Measurements from ENCODE around the gene UFSP2.

The UFSP2 gene

DNA sequence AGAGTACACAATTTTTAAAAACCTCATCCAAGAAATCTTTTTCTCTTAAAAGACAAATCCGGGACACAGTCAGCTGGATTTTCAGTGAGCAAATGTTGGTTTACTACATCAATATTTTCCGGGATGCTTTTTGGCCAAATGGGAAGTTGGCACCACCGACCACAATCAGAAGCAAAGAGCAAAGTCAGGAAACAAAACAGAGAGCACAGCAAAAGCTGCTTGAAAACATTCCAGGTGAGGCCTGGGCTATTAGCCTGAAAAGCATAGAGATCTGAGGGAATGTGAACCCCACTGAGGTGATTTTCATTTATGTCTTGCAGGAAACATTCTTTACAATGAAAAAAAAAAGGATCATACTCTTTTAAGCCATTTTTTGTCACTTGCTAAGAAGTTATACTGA lies 63.9 kb downstream of the UFSP2 start:
- Histone ChIP-seq H3K4me1 (ENCODE audit: insufficient read depth, insufficient read length) (no peaks in the 10 kb centered on the region), H3K9me3 (ENCODE audit: insufficient read depth, low read length) (no peaks in the 10 kb centered on the region), H3K9ac (ENCODE audit: insufficient read length, low read depth) (no peak overlapping the region), H3K4me3 (ENCODE audit: insufficient read length, low read depth) (no peak overlapping the region), H3K27me3 (ENCODE audit: insufficient read depth, insufficient read length) (no peaks in the 10 kb centered on the region), H3K36me3 (ENCODE audit: insufficient read depth, insufficient read length, low read length) (no peaks in the 10 kb centered on the region)
- TF ChIP-seq YY1 (IDR thresholded peaks at IDR 0.05; ENCODE audit: insufficient read depth, insufficient read length) (no peak), ZNF274 (IDR thresholded peaks at IDR 0.05; ENCODE audit: low read depth, low read length) (no peak), SUZ12 (IDR thresholded peaks at IDR 0.05; ENCODE audit: extremely low read depth, insufficient read depth, insufficient read length) (no peak)
- DNase-seq (ENCODE audit: low read depth, low spot score) = no peak

DNA sequence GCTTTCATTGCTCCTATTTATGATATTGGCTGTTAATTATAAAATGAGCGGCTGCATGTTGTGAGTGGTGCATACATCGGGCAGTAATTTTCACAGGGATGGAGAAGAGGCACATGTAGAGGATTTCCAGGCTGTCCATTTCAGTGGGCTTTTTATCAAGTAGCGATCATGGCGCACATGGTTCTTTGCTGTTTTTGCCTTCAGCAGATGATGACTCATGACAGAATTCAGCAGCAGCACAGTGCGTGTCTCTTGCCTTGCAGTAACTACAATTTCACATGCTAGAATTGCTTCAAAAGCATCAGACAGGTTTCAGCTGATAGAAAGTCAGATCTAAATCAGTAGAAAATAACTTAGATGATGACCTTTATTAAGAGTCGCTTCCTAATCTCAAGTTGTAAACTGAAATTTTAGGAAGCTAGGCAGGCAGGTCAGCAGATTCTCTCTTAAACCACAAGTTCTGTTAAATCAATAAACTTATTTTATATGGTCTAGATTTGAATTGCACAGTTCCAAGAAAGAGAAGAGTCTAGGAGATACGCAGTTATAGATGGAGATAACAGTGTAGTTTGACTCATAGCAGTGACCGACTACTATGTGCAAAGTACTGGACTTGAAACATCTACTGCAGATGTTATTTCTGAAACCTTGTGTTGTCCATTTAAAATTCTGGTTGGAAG lies 65.9 kb downstream of the UFSP2 start:
- TF ChIP-seq YY1 (IDR thresholded peaks at IDR 0.05; ENCODE audit: insufficient read depth, insufficient read length) = no peak
- TF ChIP-seq ZNF274 (IDR thresholded peaks at IDR 0.05; ENCODE audit: low read depth, low read length) = no peak
- TF ChIP-seq SUZ12 (IDR thresholded peaks at IDR 0.05; ENCODE audit: extremely low read depth, insufficient read depth, insufficient read length) = no peak
- H3K36me3 ChIP-seq (ENCODE audit: insufficient read depth, insufficient read length, low read length) = no peaks in the 10 kb centered on the region
- no peak overlapping the region for H3K4me3 ChIP-seq (ENCODE audit: insufficient read length, low read depth)
- no peak for DNase-seq (ENCODE audit: low read depth, low spot score)
- H3K4me1 ChIP-seq (ENCODE audit: insufficient read depth, insufficient read length) = no peaks in the 10 kb centered on the region
- H3K27me3 ChIP-seq (ENCODE audit: insufficient read depth, insufficient read length) = no peaks in the 10 kb centered on the region
- H3K9me3 ChIP-seq (ENCODE audit: insufficient read depth, low read length) = no peaks in the 10 kb centered on the region
- H3K9ac ChIP-seq (ENCODE audit: insufficient read length, low read depth) = no peak overlapping the region

- H3K9ac ChIP-seq (ENCODE audit: insufficient read length, low read depth) = no peak overlapping the region
- no peak for TF ChIP-seq YY1 (IDR thresholded peaks at IDR 0.05; ENCODE audit: insufficient read depth, insufficient read length)
- TF ChIP-seq ZNF274 (IDR thresholded peaks at IDR 0.05; ENCODE audit: low read depth, low read length) = no peak
- no peak for TF ChIP-seq SUZ12 (IDR thresholded peaks at IDR 0.05; ENCODE audit: extremely low read depth, insufficient read depth, insufficient read length)
These were observed 66.8 kb downstream of the UFSP2 start for GRCh38 chr4:185358959-185359358.

DNA sequence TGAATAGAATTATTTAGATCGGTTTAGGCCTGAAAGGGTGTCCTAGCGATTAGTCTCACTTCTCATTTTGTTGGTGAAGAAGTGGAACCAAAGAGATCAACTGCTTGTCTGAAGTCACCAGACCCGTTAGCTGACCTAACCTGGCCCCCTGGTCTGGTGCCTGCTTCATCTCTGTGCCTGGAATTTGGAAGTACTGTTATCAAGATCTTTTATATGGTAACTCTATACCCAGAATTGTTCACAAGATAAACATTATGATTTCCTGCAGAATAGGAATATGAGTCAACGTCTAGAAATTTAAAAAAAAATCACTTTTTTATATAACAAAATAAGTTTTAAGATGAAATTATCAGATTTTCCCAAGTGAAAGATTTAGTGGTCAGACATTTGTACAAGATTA lies 67.2 kb downstream of the UFSP2 start:
- no peak for TF ChIP-seq ZNF274 (IDR thresholded peaks at IDR 0.05; ENCODE audit: low read depth, low read length)
- TF ChIP-seq SUZ12 (IDR thresholded peaks at IDR 0.05; ENCODE audit: extremely low read depth, insufficient read depth, insufficient read length) = no peak
- TF ChIP-seq YY1 (IDR thresholded peaks at IDR 0.05; ENCODE audit: insufficient read depth, insufficient read length) = no peak
- Histone ChIP-seq H3K27me3 (ENCODE audit: insufficient read depth, insufficient read length) (no peaks in the 10 kb centered on the region), H3K36me3 (ENCODE audit: insufficient read depth, insufficient read length, low read length) (peaks cover 5% of the 10 kb centered on the region), H3K4me1 (ENCODE audit: insufficient read depth, insufficient read length) (no peaks in the 10 kb centered on the region), H3K9ac (ENCODE audit: insufficient read length, low read depth) (no peak overlapping the region), H3K9me3 (ENCODE audit: insufficient read depth, low read length) (no peaks in the 10 kb centered on the region), H3K4me3 (ENCODE audit: insufficient read length, low read depth) (no peak overlapping the region)
- DNase-seq (ENCODE audit: low read depth, low spot score) = no peak

More at GRCh38 chr4:185358959-185359358, 66.8 kb downstream of the UFSP2 start:
- Histone ChIP-seq H3K4me1 (ENCODE audit: insufficient read depth, insufficient read length) (no peaks in the 10 kb centered on the region), H3K36me3 (ENCODE audit: insufficient read depth, insufficient read length, low read length) (peaks cover 4% of the 10 kb centered on the region), H3K9me3 (ENCODE audit: insufficient read depth, low read length) (no peaks in the 10 kb centered on the region), H3K4me3 (ENCODE audit: insufficient read length, low read depth) (no peak overlapping the region), H3K27me3 (ENCODE audit: insufficient read depth, insufficient read length) (no peaks in the 10 kb centered on the region)
- DNase-seq (ENCODE audit: low read depth, low spot score) = no peak

- Histone ChIP-seq H3K27me3 (ENCODE audit: insufficient read depth, insufficient read length) (no peaks in the 10 kb centered on the region), H3K4me3 (ENCODE audit: insufficient read length, low read depth) (no peak overlapping the region), H3K36me3 (ENCODE audit: insufficient read depth, insufficient read length, low read length) (peaks cover 5% of the 10 kb centered on the region), H3K9ac (ENCODE audit: insufficient read length, low read depth) (no peak overlapping the region), H3K9me3 (ENCODE audit: insufficient read depth, low read length) (no peaks in the 10 kb centered on the region), H3K4me1 (ENCODE audit: insufficient read depth, insufficient read length) (no peaks in the 10 kb centered on the region)
- TF ChIP-seq YY1 (IDR thresholded peaks at IDR 0.05; ENCODE audit: insufficient read depth, insufficient read length) = no peak
- no peak for TF ChIP-seq SUZ12 (IDR thresholded peaks at IDR 0.05; ENCODE audit: extremely low read depth, insufficient read depth, insufficient read length)
- TF ChIP-seq ZNF274 (IDR thresholded peaks at IDR 0.05; ENCODE audit: low read depth, low read length) = no peak
- DNase-seq (ENCODE audit: low read depth, low spot score) = no peak
These were observed 67.9 kb downstream of the UFSP2 start for GRCh38 chr4:185357733-185358440.

- peaks cover 5% of the 10 kb centered on the region for H3K36me3 ChIP-seq (ENCODE audit: insufficient read depth, insufficient read length, low read length)
These were observed 68.6 kb downstream of the UFSP2 start for GRCh38 chr4:185357211-185357610.

DNA sequence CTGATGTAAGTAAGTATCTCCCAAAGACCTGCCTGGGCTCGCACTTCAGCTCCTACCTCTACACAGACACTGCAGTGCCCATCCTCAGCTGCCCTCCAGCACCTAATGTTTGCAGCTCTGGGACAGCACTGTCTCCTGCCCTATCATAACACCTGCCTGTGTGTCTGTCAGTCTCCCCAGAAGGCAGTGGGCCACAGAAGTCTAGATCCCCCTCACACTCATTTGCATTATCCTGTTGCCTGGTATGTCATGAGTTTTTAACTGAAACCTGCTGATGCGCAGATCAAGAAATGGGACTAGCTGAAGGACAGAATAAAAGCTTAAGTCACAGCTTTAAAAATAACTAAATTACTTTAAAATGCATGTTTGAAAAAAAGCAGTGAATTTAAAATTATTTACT lies 73.0 kb downstream of the UFSP2 start:
- Histone ChIP-seq H3K36me3 (ENCODE audit: insufficient read depth, insufficient read length, low read length) (peaks cover 5% of the 10 kb centered on the region), H3K4me3 (ENCODE audit: insufficient read length, low read depth) (no peak overlapping the region), H3K9me3 (ENCODE audit: insufficient read depth, low read length) (no peaks in the 10 kb centered on the region), H3K4me1 (ENCODE audit: insufficient read depth, insufficient read length) (no peaks in the 10 kb centered on the region), H3K9ac (ENCODE audit: insufficient read length, low read depth) (no peak overlapping the region), H3K27me3 (ENCODE audit: insufficient read depth, insufficient read length) (no peaks in the 10 kb centered on the region)
- no peak for DNase-seq (ENCODE audit: low read depth, low spot score)
- TF ChIP-seq YY1 (IDR thresholded peaks at IDR 0.05; ENCODE audit: insufficient read depth, insufficient read length) = no peak
- no peak for TF ChIP-seq ZNF274 (IDR thresholded peaks at IDR 0.05; ENCODE audit: low read depth, low read length)
- no peak for TF ChIP-seq SUZ12 (IDR thresholded peaks at IDR 0.05; ENCODE audit: extremely low read depth, insufficient read depth, insufficient read length)

More at GRCh38 chr4:185357211-185357610, 68.6 kb downstream of the UFSP2 start:
- H3K4me3 ChIP-seq (ENCODE audit: insufficient read length, low read depth) = no peak overlapping the region
- no peaks in the 10 kb centered on the region for H3K27me3 ChIP-seq (ENCODE audit: insufficient read depth, insufficient read length)
- no peaks in the 10 kb centered on the region for H3K9me3 ChIP-seq (ENCODE audit: insufficient read depth, low read length)
- H3K4me1 ChIP-seq (ENCODE audit: insufficient read depth, insufficient read length) = no peaks in the 10 kb centered on the region
- DNase-seq (ENCODE audit: low read depth, low spot score) = no peak
- H3K9ac ChIP-seq (ENCODE audit: insufficient read length, low read depth) = no peak overlapping the region
- TF ChIP-seq YY1 (IDR thresholded peaks at IDR 0.05; ENCODE audit: insufficient read depth, insufficient read length) (no peak), SUZ12 (IDR thresholded peaks at IDR 0.05; ENCODE audit: extremely low read depth, insufficient read depth, insufficient read length) (no peak), ZNF274 (IDR thresholded peaks at IDR 0.05; ENCODE audit: low read depth, low read length) (no peak)
